Effector CD4-positive, alpha-beta T cell (primary cell): ENCODE data around the gene CORO1C.
A peak's percentile ranks its signal among the peaks of the same experiment; 100 is the strongest.

Source experiments
- DNase-seq: peaks from one replicate; pipeline ENCODE4 v3.0.0-alpha.2; 2020

The CORO1C gene

GRCh38 chr12:108646600-108647579, 84.4 kb downstream of the CORO1C start:
- DNase-seq = no peak

- no peak for DNase-seq
Observed at GRCh38 chr12:108645686-108646599, 85.4 kb downstream of the CORO1C start.

- DNase-seq = no peak
Observed at GRCh38 chr12:108644811-108645120, 86.6 kb downstream of the CORO1C start.

- DNase-seq = no peak
Observed at GRCh38 chr12:108643941-108644810, 87.1 kb downstream of the CORO1C start.

- no peak for DNase-seq
Observed at GRCh38 chr12:108642899-108643654, 88.2 kb downstream of the CORO1C start.

GRCh38 chr12:108642269-108642870, 88.9 kb downstream of the CORO1C start:
- DNase-seq = no peak

GRCh38 chr12:108641446-108642268, 89.7 kb downstream of the CORO1C start:
- DNase-seq = no peak

- no peak for DNase-seq
Observed at GRCh38 chr12:108640802-108641445, 90.4 kb downstream of the CORO1C start.

GRCh38 chr12:108638997-108639822, 92.1 kb downstream of the CORO1C start:
- no peak for DNase-seq

- no peak for DNase-seq
Observed at GRCh38 chr12:108638141-108638827, 93.0 kb downstream of the CORO1C start.

GRCh38 chr12:108637222-108637971, 93.9 kb downstream of the CORO1C start:
- DNase-seq = no peak

GRCh38 chr12:108635997-108636808, 95.1 kb downstream of the CORO1C start:
- no peak for DNase-seq

- peak; percentile 43 for DNase-seq
Observed at GRCh38 chr12:108635201-108635996, 95.9 kb downstream of the CORO1C start.

GRCh38 chr12:108634341-108634751, 97.0 kb downstream of the CORO1C start:
- DNase-seq = peak; percentile 30

GRCh38 chr12:108633534-108634248, 97.6 kb downstream of the CORO1C start, which contains the start of gene SELPLG:
SELPLG (minus strand) TSS chr12:108633894; CDS start chr12:108624307, 9,587 bp downstream.
- DNase-seq = peak; percentile 82
